GM04504 (cell line): ENCODE data around the gene CXCL16.

Source experiments
- DNase-seq: peaks from one replicate; pipeline ENCODE4 v3.0.0-alpha.2; 2012; ENCODE audit warnings: low read depth

CXCL16 gene

DNA sequence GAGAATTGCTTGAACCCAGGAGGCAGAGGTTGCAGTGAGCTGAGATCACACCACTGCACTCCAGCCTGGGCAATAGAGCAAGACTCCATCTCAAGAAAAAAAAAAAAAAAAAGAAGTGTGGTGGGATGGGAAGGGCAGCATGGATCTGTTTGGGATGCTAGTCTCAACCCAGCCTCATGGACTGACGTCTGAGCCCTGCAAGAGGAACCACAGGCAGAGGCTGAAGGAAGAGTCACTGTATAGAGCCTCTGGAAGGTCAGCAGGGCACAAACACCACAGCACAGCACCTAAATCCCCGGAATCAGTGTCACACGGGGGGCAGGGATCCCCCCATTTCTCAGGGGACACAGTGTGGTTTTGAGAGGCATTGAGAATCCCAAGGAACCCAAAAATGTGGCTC is 10.9 kb upstream of the CXCL16 start:
- DNase-seq, result no peak

DNA sequence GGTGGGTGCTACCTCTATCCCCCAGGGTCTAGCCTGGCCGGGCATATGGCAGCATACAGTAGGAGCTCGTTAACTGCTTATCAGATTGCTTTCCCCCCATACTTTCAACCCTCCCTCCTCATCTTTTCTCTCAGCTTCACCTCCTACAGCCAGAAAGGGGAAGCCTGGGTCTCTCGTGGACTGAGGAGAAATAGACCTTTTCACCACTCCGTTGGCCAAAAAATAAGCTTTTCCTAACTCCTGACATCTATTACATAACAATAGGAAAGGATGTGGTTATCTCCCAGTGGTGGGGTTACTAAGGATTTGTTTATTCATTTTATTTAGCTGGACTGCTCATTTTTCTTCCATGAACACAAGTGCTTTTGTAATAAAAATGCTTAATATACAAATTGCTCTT is 9.0 kb upstream of the CXCL16 start:
- no peak for DNase-seq

DNA sequence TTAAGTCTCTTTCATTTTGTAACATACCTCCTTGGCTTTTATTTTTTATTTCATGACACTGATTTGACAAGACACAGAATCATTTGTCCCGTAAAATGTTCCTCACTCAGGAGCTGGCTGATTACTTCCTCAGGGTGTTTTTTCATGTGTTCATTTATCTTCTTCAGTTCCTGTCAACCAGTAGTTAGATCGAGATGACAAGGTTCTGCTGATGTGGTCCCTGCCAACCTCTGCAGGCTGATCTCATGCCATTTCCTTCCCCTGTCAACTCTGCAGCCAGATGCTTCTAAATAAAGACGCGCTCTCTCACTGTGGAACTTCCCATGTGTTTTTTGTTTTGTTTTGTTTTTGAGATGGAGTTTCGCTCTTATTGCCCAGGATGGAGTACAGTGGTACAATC is 8.1 kb upstream of the CXCL16 start:
- DNase-seq, result no peak

DNA sequence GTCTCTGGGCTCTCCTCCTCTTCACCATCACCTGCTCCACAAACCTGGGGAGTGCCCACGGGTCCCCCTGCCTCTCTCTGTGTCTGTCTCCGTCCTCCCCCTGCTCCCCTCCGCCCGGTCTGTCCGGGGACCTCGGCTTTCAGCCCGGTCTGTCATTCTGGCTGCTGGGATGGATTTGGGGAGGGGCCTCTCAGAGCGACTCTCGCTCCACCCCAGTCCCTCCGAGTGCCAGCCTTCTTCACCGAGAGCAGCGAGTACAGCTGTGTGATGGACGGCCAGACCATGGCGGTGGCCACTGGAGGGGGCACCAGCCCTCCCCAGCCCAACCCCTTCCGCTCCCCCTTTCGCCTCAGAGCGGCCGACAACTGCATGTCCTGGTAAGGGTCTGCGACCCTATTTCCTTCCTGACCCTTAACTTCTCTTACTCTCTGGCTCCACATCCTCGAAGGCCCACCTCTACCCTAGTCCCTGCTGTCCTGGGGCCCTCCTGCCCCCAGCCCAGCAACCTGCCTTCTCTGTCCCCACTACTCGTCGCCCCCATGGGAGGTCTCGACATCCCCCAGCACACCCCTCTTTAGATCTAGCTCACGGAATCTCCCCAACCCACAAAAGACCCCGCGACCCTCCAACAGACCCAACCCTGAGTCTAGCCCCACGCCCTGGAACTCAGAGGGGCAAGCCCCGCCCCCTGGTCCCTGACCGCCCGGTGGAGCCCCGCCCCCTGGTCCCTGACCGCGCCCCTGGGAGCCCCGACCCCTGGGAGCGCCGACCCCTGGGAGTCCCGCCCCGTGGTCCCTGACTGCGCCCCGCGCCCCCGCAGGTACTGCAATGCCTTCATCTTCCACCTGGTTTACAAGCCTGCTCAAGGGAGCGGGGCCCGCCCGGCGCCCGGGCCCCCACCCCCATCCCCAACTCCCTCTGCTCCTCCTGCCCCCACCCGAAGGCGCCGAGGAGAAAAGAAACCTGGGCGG is 5.6 kb upstream of the CXCL16 start:
- DNase-seq, result no peak

DNA sequence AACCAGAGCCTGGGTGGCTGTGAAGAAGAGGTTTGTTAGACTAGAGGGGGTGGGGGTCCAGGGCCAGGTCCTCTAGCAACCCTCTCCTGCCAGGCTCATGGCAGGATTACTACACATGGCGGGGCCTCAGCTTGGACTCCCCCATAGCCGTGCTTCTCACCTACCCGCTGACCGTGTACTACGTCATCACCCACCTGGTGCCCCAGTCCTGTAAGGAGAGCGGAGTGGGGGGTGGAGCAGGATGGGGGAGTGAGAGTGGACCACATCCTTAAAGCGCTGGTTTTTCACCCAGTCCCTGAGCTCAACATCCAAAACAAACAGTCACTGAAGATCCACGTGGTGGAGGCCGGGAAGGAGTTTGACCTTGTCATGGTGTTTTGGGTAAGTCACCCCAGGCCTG is 4.2 kb upstream of the CXCL16 start:
- no peak for DNase-seq

DNA sequence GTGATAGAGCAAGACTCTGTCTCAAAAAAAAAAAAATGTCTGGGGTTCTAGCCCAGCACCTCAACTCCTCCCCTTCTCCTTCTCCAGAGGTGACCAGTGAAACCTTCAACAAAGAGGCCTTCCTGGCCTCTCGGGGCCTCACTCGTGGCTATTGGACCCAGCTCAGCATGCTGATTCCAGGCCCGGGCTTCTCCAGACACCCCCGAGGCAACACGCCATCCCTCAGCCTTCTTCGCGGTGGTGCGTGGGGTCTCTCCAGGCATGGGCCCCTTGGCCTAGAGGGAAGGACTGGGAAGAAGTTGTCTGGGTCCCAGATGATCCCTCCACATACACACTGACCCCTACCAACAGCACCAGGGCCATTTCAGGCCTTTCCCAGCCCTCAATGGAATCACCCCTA is 3.5 kb upstream of the CXCL16 start:
- DNase-seq, result no peak

DNA sequence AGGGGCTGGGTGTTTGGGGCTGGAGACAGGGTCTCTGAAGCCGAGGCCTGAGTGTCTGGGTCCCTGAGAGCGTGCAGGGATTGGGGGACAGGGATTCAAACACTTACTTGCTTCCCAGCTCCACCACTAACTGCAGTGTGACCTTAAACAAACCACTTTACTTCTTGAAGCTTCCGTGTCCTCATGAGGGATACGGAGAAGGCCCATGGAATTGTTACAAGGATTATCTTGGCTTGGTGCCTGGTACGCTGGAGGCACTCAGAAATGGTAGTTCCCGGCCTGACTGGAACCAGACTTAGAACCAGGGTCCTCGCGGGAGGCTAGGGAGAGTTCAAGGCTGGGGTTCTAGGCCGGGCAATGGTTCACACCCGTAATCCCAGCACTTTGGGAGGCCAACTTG is 2.9 kb upstream of the CXCL16 start:
- no peak for DNase-seq

DNA sequence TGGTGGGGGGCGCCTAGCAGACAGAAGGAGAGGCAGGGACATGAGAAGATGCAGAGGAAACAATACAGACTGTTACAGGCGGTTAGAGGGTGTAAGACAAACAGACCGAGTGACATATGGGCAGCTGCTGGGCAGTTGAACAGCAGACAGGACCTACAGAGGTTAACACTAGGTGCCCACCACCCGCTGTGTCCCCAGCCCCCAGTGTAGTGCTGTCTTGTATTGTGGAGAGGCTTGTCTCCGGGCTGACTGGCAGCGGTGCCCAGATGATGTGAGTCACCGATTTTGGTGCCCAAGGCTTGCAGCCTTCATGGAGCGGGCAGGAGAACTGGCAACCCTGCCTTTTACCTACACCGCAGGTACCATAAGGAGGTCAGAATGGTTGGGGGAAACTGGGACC is 2.4 kb upstream of the CXCL16 start:
- no peak for DNase-seq

DNA sequence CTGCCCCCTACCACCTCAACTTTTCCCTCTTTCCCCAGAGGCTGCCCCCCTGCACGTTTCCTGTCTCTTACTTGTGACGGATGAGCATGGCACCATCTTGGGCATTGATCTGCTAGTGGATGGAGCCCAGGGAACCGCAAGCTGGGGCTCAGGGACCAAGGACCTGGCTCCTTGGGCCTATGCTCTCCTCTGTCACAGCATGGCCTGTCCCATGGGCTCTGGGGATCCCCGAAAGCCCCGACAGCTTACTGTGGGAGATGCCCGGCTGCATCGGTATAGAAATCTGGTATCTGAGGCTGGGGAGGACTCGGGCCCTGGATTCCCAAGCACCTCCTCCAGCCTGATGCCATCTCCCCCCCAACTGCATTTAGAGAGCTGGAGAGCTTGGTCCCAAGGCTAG is 1.8 kb upstream of the CXCL16 start:
- no peak for DNase-seq

DNA sequence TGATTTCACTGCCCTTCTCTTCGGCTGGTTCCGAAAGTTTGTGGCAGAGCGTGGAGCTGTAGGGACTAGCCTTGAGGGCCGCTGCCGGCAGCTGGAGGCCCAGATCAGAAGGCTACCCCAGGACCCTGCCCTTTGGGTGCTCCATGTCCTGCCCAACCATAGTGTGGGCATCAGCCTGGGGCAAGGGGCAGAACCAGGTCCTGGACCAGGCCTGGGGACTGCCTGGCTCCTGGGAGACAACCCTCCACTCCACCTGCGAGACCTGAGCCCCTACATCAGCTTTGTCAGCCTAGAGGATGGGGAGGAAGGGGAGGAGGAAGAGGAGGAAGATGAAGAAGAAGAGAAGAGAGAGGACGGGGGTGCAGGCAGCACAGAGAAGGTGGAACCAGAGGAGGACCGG is 856 bp upstream of the CXCL16 start:
- no peak for DNase-seq

DNA sequence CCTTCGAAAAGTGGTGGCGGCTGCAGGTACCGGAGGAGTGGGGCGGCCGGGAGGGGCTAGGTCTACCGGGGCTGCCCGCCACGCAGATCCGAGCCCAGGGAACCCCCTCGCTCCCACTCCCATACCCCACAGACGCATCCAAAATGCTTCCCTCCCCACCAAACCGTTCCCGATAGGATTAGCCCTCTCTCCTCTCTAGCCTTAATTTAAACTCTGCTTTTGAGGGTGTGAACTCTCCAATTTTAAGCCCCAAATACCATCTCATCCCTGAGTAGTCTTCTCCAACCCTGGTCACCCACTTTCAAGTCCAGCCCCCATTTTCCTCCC is 260 bp upstream of the CXCL16 start:
- no peak for DNase-seq

DNA sequence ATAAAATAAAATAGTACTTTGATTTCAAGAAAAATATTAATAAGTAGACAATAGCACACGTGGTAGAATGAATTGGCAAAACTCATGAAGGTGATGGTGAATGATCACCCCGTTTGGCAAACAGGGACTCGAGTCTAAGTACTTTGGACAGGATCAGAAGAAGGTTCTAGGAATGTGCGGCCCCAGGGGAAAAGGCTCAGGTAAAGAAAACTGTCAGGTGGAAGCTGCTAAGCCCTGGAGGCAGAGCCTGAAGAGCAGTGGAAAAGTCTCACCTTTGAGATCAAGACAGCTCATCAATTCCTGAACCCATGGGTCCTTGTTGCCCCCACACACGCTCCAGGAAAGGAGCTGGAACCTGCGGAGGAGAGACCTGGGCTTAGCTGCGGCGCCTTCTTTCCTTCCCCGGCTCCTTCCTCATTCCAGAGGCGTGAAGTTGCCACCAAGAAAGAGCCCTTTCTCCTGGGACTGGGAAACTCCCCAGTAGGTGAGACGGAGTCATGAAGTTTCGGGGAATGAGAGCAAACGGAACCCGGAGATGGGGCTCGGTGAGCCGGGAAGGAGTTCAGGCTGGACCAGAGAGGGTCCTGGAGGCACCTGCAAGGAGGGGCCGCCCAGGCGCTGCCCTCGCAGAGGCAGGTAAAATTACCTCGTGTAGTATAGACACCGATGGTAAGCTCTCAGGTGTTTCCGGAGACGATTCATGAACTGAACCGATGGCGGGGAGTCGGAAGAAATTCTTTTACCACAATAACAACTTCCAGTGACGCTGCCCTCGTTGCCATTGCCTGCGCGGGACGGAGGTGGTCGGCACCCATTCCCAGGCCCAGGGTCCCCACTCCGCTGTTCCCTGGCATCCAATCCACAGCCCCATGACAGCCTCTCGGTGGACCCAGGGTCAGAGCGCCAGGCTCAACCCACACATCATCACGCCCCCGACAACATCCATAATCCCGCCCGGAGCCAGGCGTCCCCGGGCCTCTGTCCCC is 1.3 kb downstream of the CXCL16 start:
- DNase-seq, result no peak

DNA sequence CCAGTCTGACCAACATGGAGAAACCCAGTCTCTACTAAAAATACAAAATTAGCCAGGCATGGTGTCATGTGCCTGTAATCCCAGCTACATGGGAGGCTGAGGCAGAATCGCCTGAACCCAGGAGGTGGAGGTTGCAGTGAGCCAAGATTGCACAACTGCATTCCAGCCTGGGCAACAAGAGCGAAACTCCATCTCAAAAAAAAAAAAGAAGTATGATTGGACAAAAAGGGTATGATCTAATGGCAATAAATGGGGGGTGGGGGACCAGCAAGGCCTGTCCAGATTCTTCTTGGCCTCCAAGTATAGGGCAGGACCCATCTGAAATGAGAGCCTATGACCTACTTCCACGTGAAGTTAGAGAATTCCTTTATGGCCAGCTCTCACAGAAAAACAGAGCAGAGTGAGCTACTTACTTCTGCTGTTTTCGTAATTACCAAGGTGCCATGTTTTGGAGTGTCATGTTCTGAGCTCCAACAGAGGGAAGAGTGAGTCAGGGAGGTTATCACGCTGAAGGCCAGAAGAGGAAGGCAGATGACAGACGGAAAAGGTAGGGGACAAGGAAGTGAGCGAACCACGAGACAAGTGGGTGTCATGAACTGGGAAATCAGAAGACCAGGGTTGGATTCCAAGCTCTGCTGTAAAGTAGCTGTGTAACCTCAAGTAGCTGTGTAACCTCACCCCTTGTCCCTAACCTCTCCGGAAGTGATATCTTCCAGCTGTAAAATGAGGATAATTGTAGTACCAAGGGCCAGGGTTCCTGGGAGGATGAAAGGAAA is 3.7 kb downstream of the CXCL16 start:
- DNase-seq, result no peak

DNA sequence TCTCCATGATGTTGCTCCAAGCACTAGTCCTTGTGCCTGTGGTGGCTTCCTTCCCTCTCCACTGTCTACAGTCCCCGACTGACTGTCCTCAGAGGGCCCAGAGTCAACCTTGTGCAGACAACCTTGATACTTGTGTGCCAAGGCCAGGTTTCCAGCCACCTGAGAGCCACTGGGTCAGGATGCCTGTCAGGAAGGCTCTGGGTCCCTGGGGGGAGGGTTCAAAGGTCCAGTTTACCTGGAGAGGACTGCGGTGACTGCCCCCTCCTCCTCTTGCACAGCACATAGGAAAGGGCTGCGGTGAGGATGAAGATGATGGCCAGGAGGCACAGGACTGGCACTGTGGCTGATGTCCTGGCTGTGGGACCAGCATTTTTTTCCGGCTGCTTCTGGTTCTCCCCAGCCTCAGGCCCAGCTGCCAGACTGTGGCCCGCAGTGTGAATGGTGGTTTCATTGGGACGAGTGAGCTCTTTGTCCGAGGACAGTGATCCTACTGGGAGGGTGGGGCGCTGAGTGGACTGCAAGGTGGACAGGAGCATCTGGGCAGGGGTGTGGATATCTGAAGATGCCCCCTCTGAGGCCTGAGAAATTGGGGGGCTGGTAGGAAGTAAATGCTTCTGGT is 4.8 kb downstream of the CXCL16 start:
- DNase-seq, result no peak

DNA sequence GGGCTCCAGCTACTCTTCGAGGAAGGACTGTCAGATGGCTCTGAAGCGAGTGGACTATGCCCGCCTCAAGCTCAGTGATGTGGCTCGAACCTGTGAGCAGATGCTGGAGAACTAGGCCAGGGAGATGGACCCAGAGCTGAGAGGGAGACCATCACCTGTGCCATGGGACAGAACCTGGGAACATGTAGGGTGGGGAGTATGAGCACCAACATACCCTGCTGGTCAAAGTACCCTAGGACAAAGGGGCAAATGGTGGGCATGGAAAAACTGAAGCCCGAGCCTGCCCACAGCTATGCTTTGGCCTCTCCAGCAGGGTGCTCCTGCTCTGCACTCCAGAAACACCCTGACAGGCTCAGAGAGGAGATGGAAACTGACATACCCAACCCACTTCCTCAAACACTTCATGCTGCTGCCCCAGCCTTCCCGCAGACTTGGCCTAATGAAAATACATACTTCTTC is 6.6 kb downstream of the CXCL16 start:
- no peak for DNase-seq

DNA sequence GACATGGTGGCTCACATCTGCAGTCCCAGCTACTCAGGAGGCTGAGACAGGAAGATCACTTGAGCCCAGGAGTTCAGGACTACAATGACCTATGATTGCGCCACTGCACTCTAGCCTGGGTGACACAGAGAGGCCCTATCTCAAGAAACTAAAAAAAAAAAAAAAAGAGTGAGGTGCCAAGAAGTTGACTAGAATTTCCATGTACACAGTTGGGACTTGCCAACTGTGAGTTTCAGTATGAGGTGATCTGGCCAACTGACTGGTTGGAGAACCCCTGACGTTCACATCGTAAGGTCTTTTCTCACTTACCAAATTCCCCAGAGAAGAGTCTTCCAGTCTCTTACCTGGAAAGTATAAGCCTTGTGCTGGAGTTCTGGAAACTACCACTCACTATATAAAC is 11.6 kb downstream of the CXCL16 start:
- no peak for DNase-seq

DNA sequence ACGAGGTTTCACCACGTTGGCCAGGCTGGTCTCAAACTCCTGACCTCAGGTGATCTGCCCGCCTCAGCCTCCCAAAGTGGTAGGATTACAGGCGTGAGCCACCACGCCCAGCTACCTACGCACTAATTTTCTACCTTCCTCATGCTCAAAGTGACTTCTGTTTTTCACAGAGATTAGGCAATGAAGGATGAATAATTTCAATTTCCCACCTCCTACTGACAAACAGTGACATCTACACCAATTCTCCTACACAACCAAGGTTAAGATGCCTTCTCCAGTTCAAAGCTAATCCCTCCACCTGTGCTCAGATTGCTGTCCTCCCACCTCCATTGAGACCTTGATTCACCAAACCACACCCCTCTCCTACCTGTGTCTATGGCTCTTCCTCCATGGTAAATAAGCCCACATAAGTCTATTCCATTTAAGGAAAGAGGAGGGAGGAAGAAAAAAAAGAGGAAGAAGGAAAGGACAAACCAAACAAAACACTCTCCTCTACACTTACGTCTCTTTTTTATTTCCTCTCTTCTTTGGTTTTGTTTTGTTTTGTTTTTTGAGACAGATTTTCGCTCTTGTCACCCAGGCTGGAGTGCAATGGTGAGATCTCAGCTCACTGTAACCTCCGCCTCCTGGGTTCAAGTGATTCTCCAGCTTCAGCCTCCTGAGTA is 13.9 kb downstream of the CXCL16 start:
- DNase-seq, result no peak

DNA sequence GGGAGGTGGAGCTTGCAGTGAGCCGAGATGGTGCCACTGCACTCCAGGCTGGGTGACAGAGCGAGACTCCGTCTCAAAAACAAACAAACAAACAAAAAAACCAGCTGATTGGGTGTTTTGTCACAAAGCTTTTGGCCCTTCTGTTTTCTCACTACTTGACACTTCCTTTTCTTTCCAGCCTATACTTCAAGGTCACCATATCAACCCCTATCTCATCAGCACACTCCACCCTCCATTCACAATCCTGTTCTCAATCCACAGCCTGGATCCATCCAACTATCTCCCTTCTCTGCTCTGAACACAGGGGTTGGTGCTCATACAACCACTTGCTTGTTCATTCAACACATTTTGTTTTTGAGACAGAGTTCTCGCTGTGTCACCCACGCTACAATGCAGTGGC is 15.1 kb downstream of the CXCL16 start:
- no peak for DNase-seq

DNA sequence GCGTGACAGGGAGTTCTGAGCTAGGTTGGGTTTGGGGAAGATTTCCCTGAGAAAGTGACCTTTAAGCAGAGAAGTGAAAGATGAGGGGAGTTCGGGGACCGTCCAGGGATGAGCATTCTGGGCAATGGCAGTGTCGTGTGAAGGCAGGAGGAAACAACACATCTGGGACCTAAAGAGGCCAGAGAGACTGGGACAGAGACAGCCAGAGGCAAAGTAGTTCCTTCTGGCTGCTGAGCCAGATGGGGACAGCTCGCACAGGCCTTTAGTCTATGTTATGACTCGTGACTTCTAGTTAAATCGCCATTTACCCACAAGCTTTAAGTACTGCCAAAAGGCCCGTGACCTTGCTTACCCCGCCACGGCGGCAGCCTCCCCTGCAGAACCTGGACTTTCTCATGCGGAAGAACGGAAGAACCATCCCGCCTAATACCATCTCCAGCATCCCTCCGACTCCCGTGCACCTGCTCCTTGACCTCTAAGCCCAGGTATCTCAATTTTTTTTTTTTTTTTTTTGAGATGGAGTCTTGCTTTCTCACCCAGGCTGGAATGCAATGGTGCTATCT is 17.0 kb downstream of the CXCL16 start:
- DNase-seq, result no peak

DNA sequence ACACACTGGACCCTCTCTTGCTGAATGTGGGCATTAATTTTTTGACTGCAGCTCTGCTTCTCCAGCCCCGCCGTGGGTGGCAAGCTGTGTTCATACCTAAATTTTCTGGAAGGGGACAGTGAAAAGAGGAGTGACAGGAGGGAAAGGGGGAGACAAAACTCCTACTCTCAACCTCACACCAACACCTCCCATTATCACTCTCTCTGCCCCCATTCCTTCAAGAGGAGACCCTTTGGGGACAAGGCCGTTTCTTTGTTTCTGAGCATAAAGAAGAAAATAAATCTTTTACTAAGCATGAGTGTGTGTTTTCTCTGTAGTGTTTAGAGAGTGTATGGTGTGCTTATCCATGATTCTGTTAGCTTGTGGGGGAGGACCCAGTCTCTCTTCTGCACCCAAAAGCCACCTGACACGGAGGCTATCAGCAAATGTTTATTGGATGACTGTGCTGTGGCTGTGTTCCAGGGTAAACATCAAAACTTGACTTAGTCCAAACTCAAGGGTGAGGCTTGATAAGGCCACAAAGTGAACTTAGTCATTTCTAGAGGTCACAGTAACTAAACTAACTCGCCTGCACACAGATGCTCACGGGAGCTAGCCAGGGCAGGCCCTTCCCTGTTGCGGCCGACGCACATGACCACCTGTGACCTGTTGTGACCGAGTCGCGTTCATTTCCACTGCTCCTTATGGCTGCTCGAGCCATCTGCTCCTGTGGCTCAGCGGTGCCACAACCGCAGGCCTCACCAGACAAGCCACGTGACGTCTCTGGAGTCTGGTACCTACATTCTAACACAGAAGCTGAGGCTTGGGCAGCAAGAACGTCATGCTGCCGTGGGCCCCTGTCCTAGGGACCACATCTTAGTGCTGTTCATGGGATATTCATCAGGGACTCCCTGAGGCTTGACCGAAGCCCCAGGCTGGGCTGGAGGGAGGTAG is 18.3 kb downstream of the CXCL16 start:
- no peak for DNase-seq
